ENCODE measurements around the gene ZNF550. TPM values are rescaled to one million over a fixed set of nuclear protein-coding genes. Genes with fewer than 3 reads are reported as not detected.
"Not testable (repeated sequence)": the region's sequence is repeated elsewhere in the genome, so short reads cannot be mapped to it uniquely, and the experiment has no call there.

The ZNF550 gene
- polyA plus RNA-seq, 6 donors from 2014 or later = 3.8 to 19.8 (median 9.4) TPM

DNA sequence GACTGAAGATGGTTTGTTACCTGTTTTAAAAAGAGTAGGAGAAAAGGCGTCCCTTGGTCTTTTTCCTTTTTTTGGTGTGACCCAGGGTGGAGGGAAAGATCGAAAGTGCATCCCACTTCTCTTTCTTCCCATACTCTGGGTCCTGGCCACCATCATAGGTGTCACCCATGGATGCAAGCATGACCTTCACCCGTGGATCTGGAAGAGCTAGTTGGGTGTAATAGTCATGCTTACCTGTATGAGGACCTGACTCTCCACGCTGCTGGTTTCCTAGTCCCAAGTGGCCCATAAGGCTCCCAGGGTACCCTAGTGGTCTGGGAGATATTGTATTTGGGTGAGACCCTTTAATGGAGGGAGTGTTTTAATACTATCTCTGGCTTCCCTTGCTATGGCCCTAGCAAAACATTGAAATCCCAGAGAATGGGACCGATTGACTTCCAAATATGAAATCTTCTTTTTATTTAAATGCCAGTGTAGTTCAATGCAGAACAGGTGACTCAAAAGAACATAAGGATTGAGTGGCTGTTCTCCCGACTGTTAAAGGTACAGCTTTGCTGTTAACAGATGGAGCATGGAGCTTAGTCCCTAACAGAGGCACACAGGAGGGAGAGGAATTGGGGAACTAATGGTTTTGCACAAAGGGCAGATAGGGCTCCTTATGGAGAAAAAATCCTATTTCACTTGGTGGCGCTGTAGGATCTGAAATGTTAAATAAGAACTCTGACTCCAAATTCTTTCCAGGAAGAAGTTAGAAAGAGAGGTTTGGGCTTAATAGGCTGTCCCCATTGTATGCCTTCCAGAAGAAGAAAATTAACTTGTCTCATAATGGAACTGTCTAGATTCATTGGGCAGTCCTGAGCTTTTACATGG, 7.0 kb upstream of the ZNF550 start:
- Mint-ChIP-seq H3K27ac (no peak overlapping the region), H3K27me3 (peaks cover 0 to 25% (median 6%) of the 10 kb centered on the region in 3 donors), H3K9me3 (peaks cover 18 to 85% (median 79%) of the 10 kb centered on the region in 7 donors), H3K4me1 (no peaks in the 10 kb centered on the region), H3K4me3 (no peak overlapping the region), H3K36me3 (peaks cover 7 to 44% of the 10 kb centered on the region in 2 donors)
- DNase-seq (no peak), ATAC-seq (ENCODE audit: low read depth in 2 of 2) (no peak)

DNA sequence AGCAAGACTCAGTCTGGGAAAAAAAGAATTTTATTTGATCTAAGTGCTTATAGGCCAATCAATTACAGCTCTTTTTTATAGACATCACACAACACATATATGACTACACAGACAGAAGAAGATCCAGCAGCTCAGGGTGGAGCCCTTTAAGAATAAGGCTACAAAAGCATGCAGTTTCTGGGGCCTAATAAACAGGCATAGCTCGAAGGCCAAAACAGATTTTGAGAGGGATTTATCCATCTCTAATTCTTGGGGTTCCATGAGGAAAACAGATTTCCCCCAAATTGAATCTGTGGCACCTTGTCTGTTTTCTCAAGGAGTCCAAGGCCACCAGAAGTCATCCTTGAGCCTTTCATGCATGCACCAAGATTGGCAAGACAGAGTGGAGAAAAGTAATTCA, 3.9 kb upstream of the ZNF550 start:
- no peak for DNase-seq
- Mint-ChIP-seq H3K9me3 (peaks cover 9 to 74% (median 61%) of the 10 kb centered on the region in 7 donors), H3K27ac (no peak overlapping the region), H3K4me3 (peak overlapping the region in 1 of 8 donors; percentile 15), H3K4me1 (peaks cover 11 to 20% (median 19%) of the 10 kb centered on the region in 3 donors), H3K27me3 (peaks cover 0 to 25% (median 13%) of the 10 kb centered on the region in 3 donors), H3K36me3 (peaks cover 4 to 36% of the 10 kb centered on the region in 2 donors)
- ATAC-seq (ENCODE audit: low read depth in 2 of 2) = no peak

DNA sequence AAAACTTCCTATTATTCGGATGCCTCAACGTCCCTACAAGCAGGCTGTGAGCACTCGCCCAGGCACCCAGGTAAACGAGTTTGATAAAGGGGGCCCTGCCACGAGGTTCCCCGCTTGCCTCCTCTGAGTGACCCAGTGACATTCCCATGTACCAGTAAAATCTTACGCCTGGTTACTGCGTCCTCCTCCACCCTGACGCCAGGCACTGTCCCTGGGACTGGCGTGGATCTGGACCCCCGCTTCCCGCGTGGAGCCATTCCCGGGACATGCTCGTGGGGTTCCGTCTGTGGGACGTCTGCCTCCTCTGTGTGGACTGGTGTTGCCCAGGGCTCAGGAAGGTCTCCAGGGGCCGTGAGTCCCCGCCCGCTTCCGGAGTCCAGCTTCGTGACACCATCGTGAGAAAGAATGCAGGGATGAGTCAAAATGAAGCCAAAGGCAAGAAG, 407 bp upstream of the ZNF550 start:
- peaks cover 25 to 42% (median 30%) of the 10 kb centered on the region in 3 donors for H3K4me1 Mint-ChIP-seq
- DNase-seq = no peak
- peak overlapping the region; percentile 90 to 99 (median 94) for H3K4me3 Mint-ChIP-seq
- peaks cover 0 to 17% (median 13%) of the 10 kb centered on the region in 3 donors for H3K27me3 Mint-ChIP-seq
- ATAC-seq (ENCODE audit: low read depth in 2 of 2) = no peak
- H3K9me3 Mint-ChIP-seq = peaks cover 0 to 41% (median 30%) of the 10 kb centered on the region in 7 donors
- peaks cover 11 to 14% of the 10 kb centered on the region in 2 donors for H3K36me3 Mint-ChIP-seq
- H3K27ac Mint-ChIP-seq = peak overlapping the region; percentile 49 to 93 (median 88)

DNA sequence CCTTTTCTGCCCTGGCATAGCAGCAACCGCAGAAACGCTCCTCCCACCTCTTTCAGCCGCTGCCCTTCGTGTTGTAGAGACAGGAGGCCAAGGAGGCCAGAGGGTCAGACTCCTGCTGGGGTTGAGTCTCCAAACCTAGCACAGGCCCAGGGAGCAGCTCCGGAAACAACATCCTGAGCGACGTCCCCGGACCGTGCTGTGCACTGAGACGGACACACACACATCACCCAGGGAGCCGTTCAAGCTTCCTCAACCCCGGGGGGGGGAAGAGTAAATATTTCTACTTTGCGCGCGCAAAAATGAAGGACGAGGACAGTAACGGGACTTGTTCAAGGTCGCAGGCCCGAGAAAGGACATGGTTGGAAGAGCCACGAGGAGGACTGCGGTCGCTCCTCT, 657 bp downstream of the ZNF550 start:
- Mint-ChIP-seq H3K9me3 (peaks cover 0 to 31% (median 22%) of the 10 kb centered on the region in 7 donors), H3K4me3 (peak overlapping the region; percentile 90 to 99 (median 94)), H3K4me1 (peaks cover 29 to 42% (median 30%) of the 10 kb centered on the region in 3 donors), H3K36me3 (peaks cover 19 to 20% of the 10 kb centered on the region in 2 donors), H3K27ac (peak overlapping the region in 5 of 6 donors; percentile 60 to 96 (median 89)), H3K27me3 (peaks cover 0 to 14% (median 13%) of the 10 kb centered on the region in 3 donors)
- DNase-seq (no peak), ATAC-seq (ENCODE audit: low read depth in 2 of 2) (peak; percentile 29 to 35)

DNA sequence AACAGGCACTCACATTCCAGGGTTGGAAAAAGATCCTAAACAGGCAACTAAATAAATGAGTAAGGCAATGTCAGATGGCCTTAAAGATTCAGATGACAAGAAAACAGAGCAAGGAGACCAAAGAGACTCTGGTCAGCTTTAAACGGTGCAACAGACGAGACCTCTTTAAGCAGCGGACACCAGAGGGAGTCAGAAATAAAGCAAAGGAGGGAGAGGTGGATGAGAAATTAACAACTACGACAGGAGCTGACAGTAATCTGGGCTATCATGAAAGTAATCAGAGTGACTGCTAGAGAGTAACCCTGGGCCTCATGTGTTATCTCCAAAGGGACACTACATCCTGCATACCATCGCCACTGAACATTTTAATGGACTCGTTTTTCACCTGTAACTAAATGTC, 1.1 kb downstream of the ZNF550 start:
- Mint-ChIP-seq H3K4me3 (peak overlapping the region; percentile 90 to 99 (median 94)), H3K4me1 (peaks cover 29 to 42% (median 30%) of the 10 kb centered on the region in 3 donors), H3K27me3 (peaks cover 0 to 11% (median 10%) of the 10 kb centered on the region in 3 donors), H3K27ac (peak overlapping the region in 3 of 6 donors; percentile 25 to 89 (median 80)), H3K9me3 (peaks cover 0 to 27% (median 19%) of the 10 kb centered on the region in 7 donors), H3K36me3 (peaks cover 19 to 20% of the 10 kb centered on the region in 2 donors)
- ATAC-seq (ENCODE audit: low read depth in 2 of 2) = no peak
- no peak for DNase-seq

DNA sequence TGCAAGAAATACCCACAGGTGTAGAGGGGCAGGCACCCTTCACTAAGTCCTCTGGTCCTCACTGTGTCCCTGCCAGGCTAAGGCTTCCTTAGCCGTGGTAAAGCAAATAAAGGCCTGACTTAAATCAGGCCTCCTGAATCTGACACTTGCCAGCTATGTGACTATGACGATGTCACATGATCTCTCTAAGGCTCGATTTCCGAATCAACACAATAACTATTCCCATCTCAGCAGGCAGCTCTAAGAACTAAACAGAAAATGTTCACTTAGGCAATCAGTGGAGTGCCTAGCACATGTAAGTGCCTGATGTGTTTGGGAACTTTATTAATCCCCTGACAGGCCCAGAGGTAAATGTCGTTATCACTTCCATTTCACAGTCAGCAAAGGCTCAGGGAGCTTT, 2.0 kb downstream of the ZNF550 start:
- Mint-ChIP-seq H3K36me3 (peaks cover 18 to 25% of the 10 kb centered on the region in 2 donors), H3K9me3 (peaks cover 0 to 18% (median 14%) of the 10 kb centered on the region in 7 donors), H3K4me3 (peak overlapping the region in 6 of 8 donors; percentile 57 to 96 (median 92)), H3K27ac (peak overlapping the region in 3 of 6 donors; percentile 48 to 89 (median 68)), H3K4me1 (peaks cover 29 to 44% (median 30%) of the 10 kb centered on the region in 3 donors), H3K27me3 (peaks cover 0 to 7% (median 6%) of the 10 kb centered on the region in 3 donors)
- DNase-seq (no peak), ATAC-seq (ENCODE audit: low read depth in 2 of 2) (no peak)

DNA sequence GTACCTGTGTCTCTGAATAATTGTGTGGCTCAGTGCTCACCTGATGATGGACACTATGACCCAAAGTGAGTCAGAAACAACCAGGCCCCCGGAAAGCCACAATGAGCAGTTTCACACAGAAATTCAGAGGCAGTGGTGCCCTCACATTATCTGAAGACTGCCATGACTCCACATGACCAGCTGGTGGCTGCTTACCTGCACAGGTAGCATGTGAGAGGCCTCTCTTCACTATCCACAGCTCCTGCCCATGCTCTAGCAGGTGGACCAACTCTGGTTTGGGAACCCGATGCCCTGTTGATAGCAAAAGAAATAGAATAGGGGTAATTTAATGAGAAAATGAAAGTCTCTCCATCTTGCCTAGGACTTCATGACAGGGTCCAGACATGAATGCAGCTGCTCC, 7.2 kb downstream of the ZNF550 start:
- Mint-ChIP-seq H3K27ac (peak overlapping the region in 2 of 6 donors; percentile 12 to 74), H3K4me1 (peaks cover 4 to 17% (median 15%) of the 10 kb centered on the region in 3 donors), H3K9me3 (peaks cover 9 to 29% (median 16%) of the 10 kb centered on the region in 7 donors), H3K27me3 (no peaks in the 10 kb centered on the region), H3K4me3 (no peak overlapping the region), H3K36me3 (peaks cover 66 to 67% of the 10 kb centered on the region in 2 donors)
- ATAC-seq (ENCODE audit: low read depth in 2 of 2) (no peak), DNase-seq (no peak)

DNA sequence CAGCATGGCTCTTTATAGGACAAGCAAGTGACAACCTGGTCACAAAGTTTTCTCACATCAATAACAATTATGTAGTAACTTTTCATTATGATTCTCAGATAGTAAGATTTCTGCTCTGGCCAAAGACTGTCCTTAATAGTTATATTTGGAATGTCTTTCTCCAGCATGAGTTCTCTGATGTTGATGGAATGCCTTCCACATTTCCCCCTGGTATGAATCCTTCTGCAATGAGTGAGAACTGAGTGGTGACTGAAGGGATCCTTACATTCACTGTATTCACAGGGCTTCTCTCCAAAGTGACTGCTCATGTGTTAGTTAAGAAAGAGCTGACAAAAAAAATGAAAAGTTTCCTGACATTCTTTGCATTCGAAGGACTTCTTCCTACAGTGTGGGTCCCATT, 13.2 kb downstream of the ZNF550 start:
- Mint-ChIP-seq H3K27ac (no peak overlapping the region), H3K36me3 (peaks cover 72 to 76% of the 10 kb centered on the region in 2 donors), H3K4me3 (no peak overlapping the region), H3K9me3 (peaks cover 17 to 81% (median 60%) of the 10 kb centered on the region in 7 donors), H3K4me1 (peaks cover 0 to 9% (median 0%) of the 10 kb centered on the region in 3 donors), H3K27me3 (no peaks in the 10 kb centered on the region)
- DNase-seq = no peak
- no peak for ATAC-seq (ENCODE audit: low read depth in 2 of 2)

DNA sequence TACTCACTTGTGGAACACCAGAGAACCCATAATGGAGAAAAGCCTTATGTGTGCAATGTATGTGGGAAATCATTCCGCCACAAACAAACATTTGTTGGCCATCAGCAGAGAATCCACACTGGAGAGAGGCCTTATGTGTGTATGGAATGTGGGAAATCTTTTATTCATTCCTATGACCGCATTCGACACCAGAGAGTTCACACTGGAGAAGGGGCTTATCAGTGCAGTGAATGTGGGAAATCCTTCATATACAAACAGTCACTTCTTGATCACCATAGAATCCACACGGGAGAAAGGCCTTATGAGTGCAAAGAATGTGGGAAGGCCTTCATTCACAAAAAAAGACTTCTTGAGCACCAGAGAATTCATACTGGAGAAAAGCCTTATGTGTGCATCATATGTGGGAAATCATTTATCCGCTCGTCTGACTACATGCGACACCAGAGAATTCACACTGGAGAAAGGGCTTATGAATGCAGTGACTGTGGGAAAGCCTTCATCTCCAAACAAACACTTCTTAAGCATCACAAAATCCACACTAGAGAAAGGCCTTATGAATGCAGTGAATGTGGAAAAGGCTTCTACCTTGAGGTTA, 21.6 kb downstream of the ZNF550 start:
- DNase-seq = no peak
- Mint-ChIP-seq H3K4me1 (peaks cover 4 to 10% (median 7%) of the 10 kb centered on the region in 3 donors), H3K27ac (no peak overlapping the region), H3K9me3 (peaks cover 20 to 95% (median 85%) of the 10 kb centered on the region in 7 donors), H3K36me3 (peaks cover 86 to 87% of the 10 kb centered on the region in 2 donors), H3K27me3 (no peaks in the 10 kb centered on the region), H3K4me3 (no peak overlapping the region)
- no peak for ATAC-seq (ENCODE audit: low read depth in 2 of 2)

DNA sequence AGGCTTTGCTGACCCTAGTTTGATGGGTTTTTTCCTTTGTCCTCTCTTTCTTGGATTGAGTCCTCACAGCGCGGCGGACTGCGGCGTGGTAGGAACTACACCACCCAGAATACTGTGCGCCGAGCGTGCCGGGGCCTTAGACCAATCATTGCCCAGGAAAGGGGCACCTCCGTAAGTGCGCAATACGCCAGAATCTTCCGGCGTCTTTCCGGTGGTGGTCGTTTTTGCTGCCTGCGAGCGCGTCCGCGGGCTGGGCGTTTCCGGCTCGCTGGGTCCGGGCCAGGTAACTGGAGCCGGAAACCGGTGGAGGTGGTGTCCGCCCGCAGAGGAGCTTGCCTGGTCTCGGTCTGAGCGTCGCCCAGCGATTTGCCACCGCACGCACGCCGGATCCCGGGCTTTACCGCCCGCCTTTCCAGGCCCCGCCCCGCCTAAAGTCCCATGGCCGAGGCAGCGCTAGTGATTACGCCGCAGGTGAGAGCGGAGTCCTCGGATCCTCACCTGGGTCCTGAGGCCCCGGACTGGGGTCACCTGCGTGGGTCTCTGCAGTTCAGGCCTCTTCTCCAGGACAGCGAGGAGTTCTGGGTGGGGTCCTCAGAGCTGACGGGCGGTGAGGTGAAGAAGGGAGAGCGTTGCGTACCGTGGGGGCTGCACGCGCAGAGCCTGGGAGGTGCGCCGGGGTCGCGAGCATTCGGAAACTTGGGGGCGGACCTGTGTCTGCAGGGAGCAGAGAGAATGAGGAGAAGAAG, 32.4 kb downstream of the ZNF550 start, which contains the start of gene ZNF549:
TSS of gene ZNF549 (plus strand) at position 221 of the 746 bp plus-strand sequence. CDS start at position 439, 218 bp downstream.
- DNase-seq (peak; percentile 88), ATAC-seq (ENCODE audit: low read depth in 2 of 2) (peak; percentile 98 to 99)
- H3K4me1 Mint-ChIP-seq = peaks cover 20 to 26% (median 24%) of the 10 kb centered on the region in 3 donors
- no peaks in the 10 kb centered on the region for H3K27me3 Mint-ChIP-seq
- peak within 1 kb of the TSS; percentile 95 to 99 (median 97) for H3K4me3 Mint-ChIP-seq
- H3K9me3 Mint-ChIP-seq = peaks cover 0 to 11% (median 2%) of the 10 kb centered on the region in 7 donors
- peaks cover 19 to 20% of the 10 kb centered on the region in 2 donors for H3K36me3 Mint-ChIP-seq
- H3K27ac Mint-ChIP-seq = peak within 1 kb of the TSS; percentile 96 to 99 (median 98)

DNA sequence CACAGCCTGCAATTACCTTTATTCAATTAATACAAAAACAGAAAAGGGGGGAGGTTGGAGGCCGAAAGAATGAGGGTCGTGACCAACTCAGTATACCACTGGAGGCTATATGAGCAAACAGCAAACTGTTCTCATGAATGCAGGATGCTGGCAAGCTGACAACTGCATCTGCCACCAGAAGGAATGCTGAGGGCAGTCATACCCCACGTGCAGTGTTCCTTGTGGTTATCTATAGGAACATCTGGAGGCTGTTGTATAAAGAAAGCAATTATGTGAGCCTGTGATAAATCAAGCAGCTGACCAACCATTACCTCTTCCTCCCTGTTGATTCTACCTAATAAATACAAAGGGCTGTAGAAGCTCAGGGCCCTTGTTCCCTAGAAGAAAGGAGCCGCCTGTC, 41.6 kb downstream of the ZNF550 start:
- not testable (repeated sequence) for H3K27me3 Mint-ChIP-seq; DNase-seq; ATAC-seq (ENCODE audit: low read depth in 2 of 2); H3K4me1 Mint-ChIP-seq; H3K27ac Mint-ChIP-seq; H3K4me3 Mint-ChIP-seq
- H3K36me3 Mint-ChIP-seq = peaks cover 41 to 46% of the 10 kb centered on the region in 2 donors
- peaks cover 3 to 39% (median 26%) of the 10 kb centered on the region in 7 donors for H3K9me3 Mint-ChIP-seq

DNA sequence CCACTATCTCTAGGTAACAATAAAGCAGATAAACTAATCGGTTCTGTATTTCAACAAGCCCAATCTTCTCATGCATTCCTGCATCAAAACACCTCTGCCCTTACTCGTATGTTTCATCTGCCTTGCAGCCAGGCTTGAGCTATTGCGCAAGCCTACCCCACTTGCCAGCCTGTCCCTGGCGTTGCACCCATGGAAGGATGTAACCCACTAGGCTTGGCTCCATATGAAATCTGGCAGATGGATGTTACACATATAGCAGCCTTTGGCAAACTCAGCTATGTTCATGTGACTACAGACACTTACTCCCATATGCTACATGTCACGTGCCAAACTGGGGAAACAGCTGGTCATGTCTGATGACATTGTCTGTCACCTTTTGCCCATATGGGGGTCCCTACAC, 44.4 kb downstream of the ZNF550 start:
- Mint-ChIP-seq H3K27me3 (no peaks in the 10 kb centered on the region), H3K36me3 (peaks cover 45 to 57% of the 10 kb centered on the region in 2 donors), H3K4me1 (no peaks in the 10 kb centered on the region), H3K27ac (no peak overlapping the region), H3K9me3 (peaks cover 3 to 58% (median 42%) of the 10 kb centered on the region in 7 donors), H3K4me3 (no peak overlapping the region)
- no peak for ATAC-seq (ENCODE audit: low read depth in 2 of 2)
- DNase-seq = no peak

Measured in naive B cell (primary cell).